Central memory CD8-positive, alpha-beta T cell (primary cell): Measurements from ENCODE around the gene EPN2.

ENCODE experiments used
- ATAC-seq: fragments of 150-1000 bp; cut with Tn5 transposase; replicated peaks from 2 replicates; pipeline ENCODE4 v1.10.0; 2022; ENCODE audit warnings: mild to moderate bottlenecking, moderate FRiP score, moderate number of reproducible peaks; ENCODE audit not compliant: poor library complexity, severe bottlenecking; ENCODE audit errors: extremely low read depth
- DNase-seq, 2 donors: peaks; one replicate each; pipeline ENCODE4 v3.0.0; 2021; ENCODE audit warnings: low spot score in 2 of 2
- H3K27ac Mint-ChIP-seq: one replicate; pipeline ENCODE4 v1.8.0; 2022; ENCODE audit warnings: low read depth, mild to moderate bottlenecking, moderate library complexity, mixed read lengths
- H3K27me3 Mint-ChIP-seq: one replicate; pipeline ENCODE4 v1.8.0; 2022; ENCODE audit warnings: mixed read lengths
- H3K36me3 Mint-ChIP-seq: one replicate; pipeline ENCODE4 v1.8.0; 2022; ENCODE audit warnings: mild to moderate bottlenecking, moderate library complexity, mixed read lengths; ENCODE audit not compliant: insufficient read depth
- H3K4me1 Mint-ChIP-seq: one replicate; pipeline ENCODE4 v1.8.0; 2022; ENCODE audit warnings: mixed read lengths
- H3K4me3 Mint-ChIP-seq: one replicate; pipeline ENCODE4 v1.8.0; 2022; ENCODE audit warnings: mild to moderate bottlenecking, moderate library complexity, mixed read lengths
- H3K9me3 Mint-ChIP-seq: one replicate; pipeline ENCODE4 v1.8.0; 2022; ENCODE audit warnings: mixed read lengths

Gene EPN2

DNA sequence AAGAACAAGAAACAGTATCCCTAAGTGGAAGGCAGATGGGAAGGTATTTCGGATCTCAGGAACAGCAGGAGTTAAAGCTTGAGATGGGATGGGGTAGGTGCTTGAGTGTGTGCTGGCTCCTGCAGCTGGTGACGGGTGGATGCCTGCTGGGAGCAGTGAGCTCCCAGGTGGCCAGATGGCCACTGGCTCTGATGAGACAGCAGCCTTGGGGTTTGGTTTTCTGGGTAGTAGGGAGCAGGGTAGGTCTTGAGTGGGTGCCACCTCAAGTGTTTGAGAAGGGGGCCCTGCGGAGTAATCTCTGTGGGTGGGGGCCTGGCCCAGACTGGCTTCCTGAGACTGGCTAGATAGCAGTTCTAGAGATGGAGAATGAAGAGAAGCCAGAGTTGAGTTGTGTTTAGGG is 10.3 kb downstream of the EPN2 start:
- Mint-ChIP-seq H3K27me3 (peaks cover 10% of the 10 kb centered on the region), H3K27ac (no peak overlapping the region), H3K4me1 (peaks cover 17% of the 10 kb centered on the region), H3K36me3 (peaks cover 3% of the 10 kb centered on the region), H3K9me3 (no peaks in the 10 kb centered on the region), H3K4me3 (no peak overlapping the region)
- no peak for ATAC-seq
- DNase-seq, result no peak

- no peak overlapping the region for H3K4me3 Mint-ChIP-seq
- ATAC-seq, result no peak
- no peak overlapping the region for H3K27ac Mint-ChIP-seq
- H3K36me3 Mint-ChIP-seq, result peaks cover 3% of the 10 kb centered on the region
- H3K4me1 Mint-ChIP-seq, result peaks cover 17% of the 10 kb centered on the region
- H3K27me3 Mint-ChIP-seq, result peaks cover 10% of the 10 kb centered on the region
- no peaks in the 10 kb centered on the region for H3K9me3 Mint-ChIP-seq
- no peak for DNase-seq
Observed at GRCh38 chr17:19248151-19248927, 11.2 kb downstream of the EPN2 start.

- Mint-ChIP-seq H3K27ac (no peak overlapping the region), H3K4me3 (no peak overlapping the region), H3K4me1 (peaks cover 17% of the 10 kb centered on the region), H3K27me3 (peaks cover 10% of the 10 kb centered on the region), H3K36me3 (peaks cover 3% of the 10 kb centered on the region), H3K9me3 (no peaks in the 10 kb centered on the region)
- DNase-seq (no peak), ATAC-seq (no peak)
Observed at GRCh38 chr17:19248928-19249574, 11.9 kb downstream of the EPN2 start.

DNA sequence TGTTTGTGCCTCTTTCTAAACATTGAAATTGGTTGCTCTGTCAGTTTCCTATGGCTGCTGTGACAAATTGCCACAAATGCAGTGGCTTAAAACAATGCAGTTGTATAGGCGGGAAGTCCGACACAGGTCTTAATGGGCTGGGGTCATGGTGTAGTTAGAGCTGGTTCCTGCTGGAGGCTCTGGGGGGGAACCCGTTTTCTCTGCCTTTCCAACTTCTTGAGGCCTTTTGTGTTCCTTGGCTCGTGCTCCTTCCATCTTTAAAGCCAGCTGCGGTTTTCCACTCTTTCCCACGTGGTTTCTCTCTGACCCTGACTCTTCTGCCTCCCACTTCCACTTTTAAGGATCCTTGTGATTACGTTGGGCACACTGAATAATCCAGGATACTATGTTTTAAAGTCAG is 12.5 kb downstream of the EPN2 start:
- H3K36me3 Mint-ChIP-seq, result peaks cover 3% of the 10 kb centered on the region
- H3K4me1 Mint-ChIP-seq, result peaks cover 17% of the 10 kb centered on the region
- no peak overlapping the region for H3K4me3 Mint-ChIP-seq
- peaks cover 10% of the 10 kb centered on the region for H3K27me3 Mint-ChIP-seq
- DNase-seq (no peak), ATAC-seq (no peak)
- no peaks in the 10 kb centered on the region for H3K9me3 Mint-ChIP-seq
- H3K27ac Mint-ChIP-seq, result no peak overlapping the region

DNA sequence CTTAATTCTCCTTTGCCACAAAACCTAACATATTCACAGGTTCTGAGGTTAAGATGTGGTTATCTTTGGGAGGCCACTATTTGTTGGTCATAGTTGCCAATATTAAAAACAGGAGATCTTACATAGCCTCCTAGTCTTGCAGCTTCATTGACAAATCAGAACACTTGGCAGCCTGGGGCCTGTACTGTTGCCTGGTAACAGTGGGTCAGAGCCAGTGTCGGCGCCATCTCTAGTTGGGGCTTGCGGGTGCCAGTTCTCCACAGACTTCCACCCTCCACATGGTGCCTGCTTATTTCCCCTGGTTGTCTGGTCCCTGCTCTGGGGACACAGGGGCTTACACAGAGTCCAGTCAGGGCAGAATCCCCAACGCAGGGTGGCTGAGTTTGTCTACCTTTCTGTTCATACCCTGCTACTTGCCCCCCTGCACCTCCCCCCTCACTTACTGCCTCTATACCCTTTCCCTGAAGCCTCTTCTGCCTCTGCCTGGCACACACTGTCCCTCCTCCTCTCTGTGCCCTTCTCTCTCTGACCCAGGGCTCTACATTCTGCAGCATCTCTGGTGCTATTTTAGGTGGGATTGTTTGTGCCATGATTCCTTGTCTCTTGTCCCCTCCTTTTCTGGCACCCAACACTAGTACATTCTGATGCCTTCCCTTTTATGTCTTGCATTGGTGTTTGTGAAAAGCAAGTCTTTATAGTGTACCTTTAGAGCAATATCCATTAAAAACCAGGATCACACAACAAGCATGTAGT is 13.4 kb downstream of the EPN2 start:
- DNase-seq (no peak), ATAC-seq (no peak)
- Mint-ChIP-seq H3K36me3 (no peaks in the 10 kb centered on the region), H3K27me3 (peaks cover 10% of the 10 kb centered on the region), H3K9me3 (no peaks in the 10 kb centered on the region), H3K27ac (no peak overlapping the region), H3K4me1 (peaks cover 17% of the 10 kb centered on the region), H3K4me3 (no peak overlapping the region)

DNA sequence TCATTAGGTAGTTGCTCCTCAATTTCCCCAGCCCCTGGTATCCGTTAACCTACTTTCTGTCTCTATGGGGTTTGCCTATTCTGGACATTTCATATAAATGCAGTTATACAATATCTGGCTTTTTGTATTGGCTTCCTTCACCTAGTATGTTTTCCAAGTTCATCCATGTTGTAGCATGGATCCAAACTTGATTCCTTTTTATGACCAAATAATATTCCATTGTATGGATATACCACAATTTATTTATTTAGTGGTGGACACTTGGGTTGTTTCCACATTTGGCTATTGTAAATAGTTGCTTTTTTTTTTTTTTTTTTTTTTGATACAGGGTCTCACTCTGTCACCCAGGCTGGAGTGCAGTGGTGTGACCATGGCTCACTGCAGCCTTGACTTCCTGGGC is 15.9 kb downstream of the EPN2 start:
- DNase-seq (no peak), ATAC-seq (no peak)
- no peak overlapping the region for H3K27ac Mint-ChIP-seq
- peaks cover 3% of the 10 kb centered on the region for H3K36me3 Mint-ChIP-seq
- no peaks in the 10 kb centered on the region for H3K27me3 Mint-ChIP-seq
- no peaks in the 10 kb centered on the region for H3K9me3 Mint-ChIP-seq
- H3K4me1 Mint-ChIP-seq, result peaks cover 6% of the 10 kb centered on the region
- H3K4me3 Mint-ChIP-seq, result no peak overlapping the region

DNA sequence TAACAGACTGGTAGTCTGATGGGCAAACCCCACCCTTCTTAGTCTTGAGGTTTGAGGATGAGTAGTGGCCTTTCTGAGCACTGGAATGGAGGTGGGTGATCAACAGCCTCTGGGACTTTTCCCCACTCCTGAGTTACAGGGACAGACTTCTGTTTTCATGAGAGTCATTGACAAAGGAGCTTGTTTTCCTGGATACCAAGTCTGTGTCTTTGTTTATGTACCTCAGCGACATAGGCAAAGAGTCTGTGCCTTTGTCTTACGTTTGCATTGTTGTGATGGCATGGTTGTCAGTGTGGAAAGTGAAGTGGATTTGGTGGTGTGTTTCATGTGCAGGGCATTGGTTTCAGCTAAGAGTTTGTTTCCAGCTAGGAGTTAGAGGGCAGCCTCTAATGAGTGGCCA is 17.5 kb downstream of the EPN2 start:
- ATAC-seq (no peak), DNase-seq (no peak)
- Mint-ChIP-seq H3K4me3 (no peak overlapping the region), H3K9me3 (no peaks in the 10 kb centered on the region), H3K27ac (no peak overlapping the region), H3K4me1 (no peaks in the 10 kb centered on the region), H3K27me3 (no peaks in the 10 kb centered on the region), H3K36me3 (peaks cover 3% of the 10 kb centered on the region)

DNA sequence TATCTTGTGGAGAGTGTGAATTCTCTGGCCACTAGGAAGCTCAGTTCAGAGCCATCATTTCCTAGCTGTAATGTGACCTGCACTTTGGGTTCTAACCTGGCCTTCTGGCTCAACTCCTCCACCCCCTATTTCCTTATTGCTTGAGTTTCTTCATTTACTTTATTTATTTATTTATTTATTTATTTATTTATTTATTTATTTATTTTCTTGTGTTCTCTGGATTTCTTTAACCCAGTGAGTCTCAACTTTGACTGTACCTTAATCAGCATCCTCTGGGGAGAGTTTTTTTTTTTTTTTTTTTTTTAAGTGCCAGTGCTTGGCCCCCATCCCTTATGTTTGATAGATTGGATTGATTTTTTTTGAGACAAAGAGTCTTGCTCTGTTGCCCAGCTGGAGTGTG is 18.1 kb downstream of the EPN2 start:
- Mint-ChIP-seq H3K36me3 (peaks cover 4% of the 10 kb centered on the region), H3K4me1 (no peaks in the 10 kb centered on the region), H3K4me3 (no peak overlapping the region), H3K27ac (no peak overlapping the region), H3K9me3 (no peaks in the 10 kb centered on the region), H3K27me3 (no peaks in the 10 kb centered on the region)
- ATAC-seq, result no peak
- DNase-seq, result no peak

DNA sequence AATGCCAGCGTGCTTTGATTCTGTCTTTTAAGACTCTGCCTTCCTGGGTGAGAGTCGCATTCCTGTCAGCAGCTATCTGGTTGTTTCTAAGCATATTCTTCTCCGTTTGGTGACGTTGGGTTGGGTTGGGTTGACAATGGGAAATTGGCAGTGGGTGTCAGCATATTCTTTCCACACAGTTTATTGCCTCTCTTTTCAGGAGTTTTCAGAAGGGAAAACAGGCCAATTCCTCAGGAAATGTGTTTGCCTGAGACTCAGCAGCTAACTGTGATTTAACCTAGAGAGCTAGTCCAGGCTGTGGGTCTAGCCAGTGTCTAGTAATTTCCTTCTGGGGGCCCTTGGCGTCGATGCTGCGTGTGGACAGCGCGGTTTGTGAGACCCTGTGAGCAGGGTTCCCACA is 21.2 kb downstream of the EPN2 start:
- Mint-ChIP-seq H3K4me1 (no peaks in the 10 kb centered on the region), H3K27ac (no peak overlapping the region), H3K4me3 (no peak overlapping the region), H3K9me3 (no peaks in the 10 kb centered on the region), H3K36me3 (peaks cover 4% of the 10 kb centered on the region), H3K27me3 (peaks cover 8% of the 10 kb centered on the region)
- no peak for DNase-seq
- no peak for ATAC-seq

DNA sequence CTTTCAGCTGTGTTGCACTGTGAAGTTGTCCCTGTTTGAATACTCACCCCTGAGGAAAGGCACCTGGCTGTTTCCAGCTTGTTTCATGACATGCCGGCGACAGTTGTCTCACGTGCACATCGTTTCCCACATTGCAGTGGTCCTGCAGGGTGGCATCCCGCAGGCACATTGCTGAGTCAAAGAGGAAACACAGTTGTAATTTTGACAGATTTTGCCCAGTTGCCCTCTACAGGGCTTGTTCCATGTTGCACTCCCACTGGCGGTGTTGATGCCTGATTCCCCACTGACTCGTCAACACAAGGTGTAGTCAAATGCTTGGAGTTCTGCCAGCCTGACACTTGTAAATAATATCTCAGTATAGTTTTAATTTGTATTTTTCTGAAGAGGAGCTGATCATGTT is 23.8 kb downstream of the EPN2 start:
- Mint-ChIP-seq H3K4me1 (no peaks in the 10 kb centered on the region), H3K4me3 (no peak overlapping the region), H3K27me3 (peaks cover 8% of the 10 kb centered on the region), H3K36me3 (peaks cover 5% of the 10 kb centered on the region), H3K27ac (no peak overlapping the region), H3K9me3 (no peaks in the 10 kb centered on the region)
- DNase-seq (no peak), ATAC-seq (no peak)

- ATAC-seq (no peak), DNase-seq (no peak)
- Mint-ChIP-seq H3K27me3 (peaks cover 8% of the 10 kb centered on the region), H3K27ac (no peak overlapping the region), H3K36me3 (peaks cover 5% of the 10 kb centered on the region), H3K9me3 (no peaks in the 10 kb centered on the region), H3K4me1 (no peaks in the 10 kb centered on the region), H3K4me3 (no peak overlapping the region)
Observed at GRCh38 chr17:19261426-19261825, 24.3 kb downstream of the EPN2 start.

- DNase-seq (no peak), ATAC-seq (no peak)
- no peak overlapping the region for H3K4me3 Mint-ChIP-seq
- peaks cover 8% of the 10 kb centered on the region for H3K27me3 Mint-ChIP-seq
- H3K36me3 Mint-ChIP-seq, result peaks cover 3% of the 10 kb centered on the region
- H3K9me3 Mint-ChIP-seq, result no peaks in the 10 kb centered on the region
- no peaks in the 10 kb centered on the region for H3K4me1 Mint-ChIP-seq
- H3K27ac Mint-ChIP-seq, result no peak overlapping the region
Observed at GRCh38 chr17:19262650-19263631, 25.8 kb downstream of the EPN2 start.
